Spleen (tissue), 11 donors: ENCODE results near the gene IRX6. TPM values are rescaled to one million over a fixed set of nuclear protein-coding genes. Genes with fewer than 3 reads are reported as not detected.

Source experiments
- DNase-seq: peaks from one replicate; pipeline ENCODE4 v3.0.0-alpha.2; 2020
- H3K27ac ChIP-seq, 8 donors: fragments of 200-600 bp; sonication (generic) in 7 of 8; 1 replicate in 4 of 8; 2 replicates in 4 of 8; pipeline versions ENCODE4 v1.5.0 to v1.8.0; 2016 to 2021; ENCODE audit warnings: inconsistent platforms in 4 of 8, mild to moderate bottlenecking in 4 of 8, moderate library complexity in 1 of 8
- H3K27me3 ChIP-seq, 7 donors: fragments of 200-600 bp; sonication (generic) in 6 of 7; replicated peaks in 1 of 7; 1 replicate in 4 of 7; 2 replicates in 3 of 7; pipeline versions ENCODE4 v1.5.0 to v1.8.0; 2016 to 2021; ENCODE audit warnings: inconsistent platforms in 3 of 7, mild to moderate bottlenecking in 1 of 7
- H3K36me3 ChIP-seq, 6 donors: fragments of 200-600 bp; sonication (generic) in 5 of 6; 1 replicate in 4 of 6; 2 replicates in 2 of 6; pipeline versions ENCODE4 v1.5.0 to v1.8.0; 2016 to 2021; ENCODE audit warnings: inconsistent platforms in 2 of 6
- H3K4me1 ChIP-seq, 6 donors: fragments of 200-600 bp; sonication (generic) in 5 of 6; 1 replicate in 3 of 6; 2 replicates in 3 of 6; pipeline versions ENCODE4 v1.5.0 to v1.8.0; 2016 to 2021; ENCODE audit warnings: inconsistent platforms in 3 of 6
- H3K4me3 ChIP-seq, 8 donors: fragments of 200-600 bp; sonication (generic) in 7 of 8; 1 replicate in 4 of 8; 2 replicates in 4 of 8; pipeline versions ENCODE4 v1.5.0 to v1.8.0; 2016 to 2021; ENCODE audit warnings: inconsistent platforms in 4 of 8, mild to moderate bottlenecking in 4 of 8, moderate library complexity in 2 of 8
- H3K9me3 ChIP-seq, 8 donors: fragments of 200-600 bp; sonication (generic) in 7 of 8; 1 replicate in 4 of 8; 2 replicates in 4 of 8; pipeline versions ENCODE4 v1.5.0 to v1.8.0; 2016 to 2021; ENCODE audit warnings: inconsistent platforms in 4 of 8
- CTCF ChIP-seq, 11 experiments: fragments of 200-600 bp in 7 of 11; fragments of 450-650 bp in 4 of 11; sonication (generic) in 4 of 11; IDR thresholded peaks in 8 of 11; conservative IDR thresholded peaks in 3 of 11; 1 replicate in 7 of 11; 2 replicates in 4 of 11; pipeline versions ENCODE4 v1.4.0 to v1.8.0; 2016 to 2021; ENCODE audit warnings: antibody characterized with exemption in 11 of 11, inconsistent platforms in 4 of 11, mild to moderate bottlenecking in 1 of 11
- POLR2A ChIP-seq, 3 donors: fragments of 450-650 bp; IDR thresholded peaks; one replicate each; pipeline ENCODE4 v1.5.1; 2017; ENCODE audit warnings: antibody characterized with exemption in 3 of 3, mild to moderate bottlenecking in 1 of 3
- POLR2AphosphoS5 ChIP-seq, 3 donors: sonication (generic); formaldehyde crosslinking; IDR thresholded peaks; one replicate each; pipeline ENCODE4 v1.5.1; 2017; ENCODE audit warnings: antibody characterized with exemption in 3 of 3
- WGBS, 5 donors: extraction: QIAGEN DNeasy Blood & Tissue Kit in 3 of 5; methylation state at CpG; one replicate each; pipeline versions ENCODE4 v1.1.5 to v1.1.7; 2013 to 2018; 5-methylcytosine and 5-hydroxymethylcytosine counted together
- intact Hi-C: fragments of 100-400 bp; cut with DNase I; formaldehyde crosslinking; loops from one replicate; pipeline ENCODE4 v1.15.0; 2023; ENCODE audit warnings: low total_unique reads
- polyA plus RNA-seq, 3 donors: library from polyadenylated mRNA; stranded (reverse); fragments of 200-250 nt; gene quantifications; one replicate each; pipeline ENCODE4 v1.2.1, GENCODE V29; 2013
- total RNA-seq, 7 donors: library from RNA; depleted of rRNA in 3 of 7; stranded (reverse); fragments of >200 nt in 3 of 7; fragmentation: NEBNext Ultra II Directional in 4 of 7; extraction: Animal tissue kit (Norgen Biotek cat#: 25700) in 4 of 7; gene quantifications; one replicate each; pipeline versions ENCODE4 v1.1.0 to v1.2.1, GENCODE V29; 2016 to 2021
- donor health status: healthy with polysubstance abuse.
- donor health status: DM: no; HTN: no; CAD: no; lungs with moderate emphysema.
- donor health status: DM: no; HTN: no; CAD: no.
- donor health status: Bipolar disorder and iron deficiency.
- donor health status: healthy.
- donor health status: DM: no; HTN: no; CAD: no.
- donor health status: DM: yes; HTN: yes; CAD: no.

IRX6 gene
- total and polyA plus RNA-seq, 10 donors = 0.08 to 1.9 (median 0.40) TPM; not detected in 1

GRCh38 chr16:55297062-55297909 lies 26.7 kb upstream of the IRX6 start:
- H3K36me3 ChIP-seq = no peaks in the 10 kb centered on the region
- DNase-seq = no peak
- H3K4me3 ChIP-seq = no peak overlapping the region
- H3K4me1 ChIP-seq = no peaks in the 10 kb centered on the region
- H3K27me3 ChIP-seq = peaks cover 0 to 21% (median 0%) of the 10 kb centered on the region in 7 donors
- H3K9me3 ChIP-seq = no peaks in the 10 kb centered on the region
- intact Hi-C loops = no loop called here
- no peak overlapping the region for H3K27ac ChIP-seq
- TF ChIP-seq POLR2AphosphoS5 (IDR thresholded peaks at IDR 0.05) = no peak
- no peak for TF ChIP-seq POLR2A (IDR thresholded peaks at IDR 0.05)
- TF ChIP-seq CTCF (IDR thresholded peaks at IDR 0.05 in 8 of 11, conservative IDR thresholded peaks at IDR 0.05 in 3 of 11) = no peak
- 77 to 84% (median 83%) methylated on average over 10 of the region's 10 CpGs for WGBS, 5 donors

- TF ChIP-seq POLR2AphosphoS5 (IDR thresholded peaks at IDR 0.05) (no peak), CTCF (IDR thresholded peaks at IDR 0.05 in 8 of 11, conservative IDR thresholded peaks at IDR 0.05 in 3 of 11) (no peak), POLR2A (IDR thresholded peaks at IDR 0.05) (no peak)
- no peaks in the 10 kb centered on the region for H3K36me3 ChIP-seq
- H3K4me1 ChIP-seq = no peaks in the 10 kb centered on the region
- no peak overlapping the region for H3K4me3 ChIP-seq
- DNase-seq = no peak
- H3K9me3 ChIP-seq = no peaks in the 10 kb centered on the region
- no peak overlapping the region for H3K27ac ChIP-seq
- WGBS, 5 donors = 0% methylated on average over 1 of the region's 1 CpG
- H3K27me3 ChIP-seq = peaks cover 0 to 28% (median 0%) of the 10 kb centered on the region in 7 donors
- intact Hi-C loops = no loop called here
Observed at GRCh38 chr16:55297910-55298479, 26.0 kb upstream of the IRX6 start.

- no peak for DNase-seq
- Histone ChIP-seq H3K9me3 (no peaks in the 10 kb centered on the region), H3K27ac (no peak overlapping the region), H3K4me3 (no peak overlapping the region), H3K27me3 (peaks cover 0 to 41% (median 0%) of the 10 kb centered on the region in 7 donors), H3K4me1 (no peaks in the 10 kb centered on the region), H3K36me3 (no peaks in the 10 kb centered on the region)
- WGBS, 5 donors = 33 to 45% (median 42%) methylated on average over 11 of the region's 11 CpGs
- no peak for TF ChIP-seq POLR2A (IDR thresholded peaks at IDR 0.05)
- TF ChIP-seq CTCF (IDR thresholded peaks at IDR 0.05 in 8 of 11, conservative IDR thresholded peaks at IDR 0.05 in 3 of 11) = no peak
- TF ChIP-seq POLR2AphosphoS5 (IDR thresholded peaks at IDR 0.05) = no peak
- intact Hi-C loops = no loop called here
Observed at GRCh38 chr16:55301385-55302008, 22.5 kb upstream of the IRX6 start.

- H3K27ac ChIP-seq = no peak overlapping the region
- TF ChIP-seq POLR2AphosphoS5 (IDR thresholded peaks at IDR 0.05) = no peak
- TF ChIP-seq CTCF (IDR thresholded peaks at IDR 0.05 in 8 of 11, conservative IDR thresholded peaks at IDR 0.05 in 3 of 11) = no peak
- TF ChIP-seq POLR2A (IDR thresholded peaks at IDR 0.05) = no peak
- no peaks in the 10 kb centered on the region for H3K4me1 ChIP-seq
- no peaks in the 10 kb centered on the region for H3K9me3 ChIP-seq
- no peak overlapping the region for H3K4me3 ChIP-seq
- no peak for DNase-seq
- 29 to 51% (median 34%) methylated on average over 6 of the region's 6 CpGs for WGBS, 5 donors
- intact Hi-C loops = no loop called here
- H3K36me3 ChIP-seq = no peaks in the 10 kb centered on the region
- H3K27me3 ChIP-seq = peaks cover 0 to 41% (median 0%) of the 10 kb centered on the region in 7 donors
Observed at GRCh38 chr16:55302635-55303034, 21.4 kb upstream of the IRX6 start.
